RPMI8226 (cell line): ENCODE results near the gene RGS9.
"Not testable (repeated sequence)": the region's sequence is repeated elsewhere in the genome, so short reads cannot be mapped to it uniquely, and the experiment has no call there.

Experiments
- DNase-seq: peaks from one replicate; pipeline ENCODE4 v3.0.0-alpha.2; 2015

The RGS9 gene

DNA sequence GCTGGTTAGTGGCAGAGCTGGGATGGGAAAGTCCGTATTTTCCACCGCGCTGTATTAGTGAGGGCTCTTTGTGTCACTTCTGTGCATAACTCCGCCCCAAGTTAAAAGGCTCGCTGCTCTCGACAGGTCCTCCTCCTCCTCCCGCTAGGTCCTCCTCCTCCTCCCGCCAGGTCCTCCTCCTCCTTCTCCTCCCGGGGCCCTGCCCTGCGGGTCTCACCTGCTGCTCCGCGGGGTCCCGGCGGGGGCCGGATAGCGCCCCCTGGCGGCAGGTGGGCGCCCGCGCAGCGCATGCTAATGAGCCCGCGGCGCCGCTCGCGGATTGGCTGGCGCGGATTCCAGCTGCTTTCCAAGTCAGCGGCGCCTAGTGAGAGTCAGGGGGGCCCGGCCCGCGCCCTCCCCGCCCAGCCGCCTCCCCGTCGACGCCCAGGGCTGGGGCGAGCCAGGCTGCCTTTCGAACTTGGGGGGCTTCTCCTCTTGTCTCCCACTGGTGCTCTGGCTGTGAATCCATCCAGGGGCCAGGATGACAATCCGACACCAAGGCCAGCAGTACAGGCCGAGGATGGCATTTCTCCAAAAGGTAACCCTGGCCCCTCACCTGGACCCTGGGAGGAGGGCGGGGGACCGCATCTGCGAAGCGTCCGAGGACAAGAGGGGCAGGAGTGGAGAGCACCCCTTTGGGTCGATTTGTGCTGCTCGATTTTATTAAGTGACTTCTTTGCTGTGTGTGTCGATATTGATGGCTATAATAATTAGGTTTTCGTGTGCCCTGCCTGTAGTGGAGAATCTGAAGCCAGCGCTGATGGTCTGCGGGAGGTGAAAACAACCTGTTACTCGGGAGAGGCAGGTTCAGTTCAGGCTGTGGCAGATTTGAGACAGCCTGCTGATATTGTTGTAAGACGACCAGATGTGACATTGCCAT is at the start of gene RGS9:
RGS9 (plus strand) TSS at position 350 of the 919 bp plus-strand sequence; CDS start at position 521, 171 bp downstream.
- peak; percentile 89 for DNase-seq

DNA sequence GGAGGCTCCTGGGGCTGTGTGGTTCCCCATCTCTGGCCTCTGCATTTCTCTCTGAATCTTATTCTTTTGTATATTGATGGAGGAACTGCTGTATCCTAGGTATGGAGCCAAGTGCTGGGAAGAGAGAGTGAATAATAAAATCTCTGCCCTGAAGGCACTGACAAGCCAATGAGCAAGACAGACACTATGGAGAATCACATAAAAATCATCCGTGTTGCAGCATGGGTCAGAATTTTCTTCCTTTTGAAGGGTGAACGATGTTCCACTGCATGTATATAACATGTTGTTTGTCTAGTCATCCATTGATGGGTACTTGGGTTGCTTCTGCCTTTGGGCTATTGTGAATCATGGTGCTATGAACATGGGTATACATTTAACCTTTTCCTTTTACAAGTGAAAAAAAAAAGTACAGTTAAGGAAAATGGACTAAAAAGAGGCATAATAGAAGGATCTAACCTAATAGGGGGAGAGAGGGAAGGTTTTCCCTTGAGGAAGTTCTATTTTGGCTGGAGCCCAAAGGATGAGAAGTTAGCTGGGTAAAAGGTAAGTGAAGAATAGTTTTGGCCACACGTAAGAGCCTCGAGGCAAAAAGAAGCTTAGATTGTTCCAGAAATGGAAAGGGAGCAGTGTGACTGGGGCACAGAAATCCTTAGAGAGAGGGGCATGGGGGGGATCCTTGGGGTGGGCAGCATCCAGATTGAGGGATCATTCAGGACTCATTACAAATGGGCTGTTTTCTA is 48.4 kb upstream of the RGS9 start:
- no peak for DNase-seq

DNA sequence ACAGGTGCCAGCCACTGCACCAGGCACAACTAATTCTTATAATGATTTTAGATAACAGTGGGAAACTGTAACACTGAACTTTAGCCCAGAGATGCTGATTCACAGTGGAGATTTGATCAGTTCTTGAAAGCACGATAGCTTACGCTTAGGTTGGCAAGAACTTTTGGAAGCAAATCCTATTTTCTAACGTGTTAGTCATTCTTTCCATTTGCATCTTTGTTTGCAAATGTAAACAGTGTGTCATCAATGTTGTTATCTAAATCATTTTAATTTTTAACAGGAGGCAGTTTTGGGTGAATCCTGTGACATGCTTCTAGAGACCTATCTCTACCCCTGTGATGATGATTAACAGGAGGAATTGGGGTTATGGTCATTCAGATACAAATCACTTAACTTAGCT is 44.9 kb upstream of the RGS9 start:
- DNase-seq: no peak

DNA sequence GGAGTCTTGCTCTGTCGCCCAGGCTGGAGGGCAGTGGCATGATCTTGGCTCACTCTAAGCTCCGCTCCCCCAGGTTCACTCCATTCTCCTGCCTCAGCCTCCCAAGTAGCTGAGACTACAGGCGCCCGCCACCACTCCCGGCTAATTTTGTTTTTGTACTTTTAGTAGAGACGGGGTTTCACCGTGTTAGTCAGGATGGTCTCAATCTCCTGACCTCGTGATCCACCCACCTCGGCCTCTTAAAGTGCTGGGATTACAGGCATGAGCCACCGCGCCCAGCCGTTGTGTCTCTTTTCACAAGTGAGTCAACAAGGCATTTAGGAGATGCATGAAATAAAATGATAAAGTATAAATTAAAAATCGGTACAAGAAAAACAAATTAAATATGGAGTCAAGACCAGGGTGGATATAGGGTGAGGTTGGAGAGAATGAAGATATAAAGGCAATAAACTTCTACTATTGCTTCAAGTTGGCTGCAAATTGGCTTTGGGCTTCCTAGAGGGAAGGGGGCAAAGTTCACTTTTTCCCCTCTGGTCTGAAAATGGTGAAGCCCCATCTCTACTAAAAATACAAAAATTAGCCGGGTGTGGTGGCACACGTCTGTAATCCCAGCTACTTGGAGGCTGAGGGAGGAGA is 44.3 kb upstream of the RGS9 start:
- not testable (repeated sequence) for DNase-seq

DNA sequence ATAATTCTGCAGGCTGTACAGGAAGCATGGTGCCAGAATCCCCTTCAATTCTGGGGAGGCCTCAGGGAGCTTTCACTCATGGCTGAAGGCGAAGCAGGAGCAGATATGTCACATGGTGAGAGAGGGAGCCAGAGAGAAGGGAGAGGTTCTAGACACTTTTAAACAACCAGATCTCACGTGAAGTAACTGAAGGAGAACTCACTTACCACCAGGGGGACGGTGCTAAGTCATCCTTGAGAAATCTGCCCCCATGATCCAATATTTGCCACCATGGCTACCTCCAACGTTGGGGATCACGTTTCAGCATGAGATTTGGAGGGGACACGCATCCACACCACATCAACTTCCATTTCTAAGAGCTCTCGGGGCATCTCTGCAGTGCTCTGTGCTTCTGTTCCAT is 43.2 kb upstream of the RGS9 start:
- no peak for DNase-seq

DNA sequence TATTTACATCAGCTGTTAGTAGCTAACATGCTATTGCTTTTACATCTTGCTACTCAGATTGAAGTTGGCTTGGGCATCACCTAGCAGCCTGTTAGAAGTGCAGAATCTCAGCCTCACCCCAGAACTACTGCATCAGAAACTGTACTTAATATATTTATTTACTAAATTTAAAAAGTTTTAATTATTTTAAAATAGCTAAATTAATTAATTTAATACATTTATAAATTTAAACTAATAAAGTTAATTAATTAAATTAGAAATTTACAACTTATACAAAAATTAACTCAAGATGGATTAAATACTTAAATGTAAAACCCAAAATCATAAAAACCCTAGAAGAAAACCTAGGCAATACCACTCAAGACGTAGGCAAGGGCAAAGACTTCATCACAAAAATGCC is 41.7 kb upstream of the RGS9 start:
- DNase-seq: no peak

DNA sequence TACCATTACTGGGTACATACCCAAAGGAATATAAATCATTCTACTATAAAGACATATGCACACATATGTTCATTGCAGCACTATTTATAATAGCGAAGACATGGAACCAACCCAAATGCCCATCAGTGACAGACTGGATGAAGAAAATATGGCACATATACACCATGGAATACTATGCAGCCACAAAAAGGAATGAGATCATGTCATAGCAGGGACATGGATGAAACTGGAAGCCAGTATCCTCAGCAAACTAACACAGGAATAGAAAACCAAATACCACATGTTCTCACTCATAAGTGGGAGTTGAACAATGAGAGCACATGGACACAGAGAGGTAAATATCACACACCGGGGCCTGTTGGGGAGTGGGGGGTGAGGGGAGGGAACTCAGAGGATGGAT is 40.8 kb upstream of the RGS9 start:
- not testable (repeated sequence) for DNase-seq

DNA sequence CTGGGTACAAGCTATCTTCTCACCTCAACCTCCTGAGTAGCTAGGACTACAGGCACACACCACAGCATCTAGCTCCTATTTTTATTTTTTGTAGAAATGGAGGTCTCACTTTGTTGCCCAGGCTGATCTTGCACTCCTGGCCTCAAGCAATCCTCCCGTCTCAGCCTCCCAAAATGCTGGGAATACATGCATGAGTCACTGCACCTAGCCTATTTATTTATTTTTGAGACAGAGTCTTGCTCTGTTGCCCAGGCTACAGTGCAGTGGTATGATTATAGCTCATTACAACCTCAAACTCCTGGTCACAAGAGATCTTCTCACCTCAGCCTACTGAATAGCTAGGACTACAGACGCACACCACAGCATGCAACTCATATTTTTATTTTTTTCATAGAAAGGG is 40.1 kb upstream of the RGS9 start:
- no peak for DNase-seq

DNA sequence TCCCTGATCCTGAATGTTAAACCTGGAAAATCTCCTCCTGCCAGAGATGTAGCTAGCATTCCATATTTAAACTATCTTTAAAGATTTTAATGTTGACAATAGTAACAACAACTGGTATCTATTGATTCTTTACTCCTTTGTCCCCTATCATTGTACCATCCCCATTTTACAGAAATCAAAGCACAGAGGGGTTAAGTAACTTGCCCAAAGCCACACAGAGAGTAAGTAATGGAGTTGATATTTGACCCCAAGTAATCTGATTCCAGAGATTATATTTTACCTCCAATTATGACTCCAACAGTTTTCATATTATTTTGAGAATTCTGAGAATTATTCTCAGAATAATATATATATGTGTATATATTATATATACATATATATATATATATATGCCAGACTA is 37.7 kb upstream of the RGS9 start:
- DNase-seq: no peak

DNA sequence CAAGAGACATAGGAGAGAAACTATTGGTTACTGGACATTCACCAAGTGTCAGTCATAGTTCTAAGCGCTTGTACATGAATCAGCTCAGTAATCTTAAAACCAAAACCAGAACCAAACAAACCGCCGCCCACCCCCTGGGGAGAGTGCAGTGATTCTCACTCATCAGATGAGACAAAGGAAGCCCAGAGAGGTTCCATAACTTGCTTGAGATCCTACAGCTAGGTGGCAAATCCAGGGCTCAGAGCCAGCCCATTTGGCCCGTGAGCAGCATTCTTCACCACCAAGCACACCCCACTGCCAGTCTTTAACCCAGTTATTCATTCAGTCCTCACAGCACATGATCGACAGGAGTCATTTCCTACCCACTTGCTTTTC is 37.2 kb upstream of the RGS9 start:
- peak; percentile 71 for DNase-seq

DNA sequence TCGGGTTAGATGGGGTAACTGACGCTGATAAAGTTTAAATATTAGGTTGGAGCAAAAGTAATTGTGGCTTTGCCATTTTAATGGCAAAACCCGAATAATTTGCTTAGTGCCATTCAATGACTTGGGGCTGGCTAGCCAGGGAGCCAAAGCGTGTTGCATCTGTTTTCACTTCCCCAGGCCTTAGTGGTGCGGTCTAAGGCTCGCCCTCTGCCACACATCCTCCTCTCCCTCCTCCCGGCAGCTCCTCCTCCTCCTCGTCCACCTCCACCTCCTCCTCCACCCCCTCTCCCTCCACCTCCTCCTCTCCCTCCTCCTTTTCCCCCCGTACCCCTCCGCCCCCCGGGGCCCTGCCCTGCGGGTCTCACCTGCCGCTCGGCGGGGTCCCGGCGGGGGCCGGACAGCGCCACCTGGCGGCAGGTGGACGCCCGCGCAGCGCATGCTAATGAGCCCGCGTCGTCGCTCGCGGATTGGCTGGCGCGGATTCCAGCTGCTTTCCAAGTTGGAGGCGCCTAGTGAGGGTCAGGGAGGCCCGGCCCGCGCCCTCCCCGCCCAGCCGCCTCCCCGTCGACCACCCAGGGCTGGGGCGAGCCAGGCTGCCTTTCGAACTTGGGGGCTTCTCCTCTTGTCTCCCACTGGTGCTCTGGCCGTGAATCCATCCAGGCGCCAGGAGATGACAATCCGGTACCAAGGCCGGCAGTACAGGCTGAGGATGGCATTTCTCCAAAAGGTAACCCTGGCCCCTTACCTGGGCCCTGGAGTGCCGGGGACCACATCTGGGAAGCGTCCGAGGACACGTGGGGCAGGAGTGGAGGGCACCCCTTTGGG is 36.6 kb upstream of the RGS9 start:
- DNase-seq: peak; percentile 95

DNA sequence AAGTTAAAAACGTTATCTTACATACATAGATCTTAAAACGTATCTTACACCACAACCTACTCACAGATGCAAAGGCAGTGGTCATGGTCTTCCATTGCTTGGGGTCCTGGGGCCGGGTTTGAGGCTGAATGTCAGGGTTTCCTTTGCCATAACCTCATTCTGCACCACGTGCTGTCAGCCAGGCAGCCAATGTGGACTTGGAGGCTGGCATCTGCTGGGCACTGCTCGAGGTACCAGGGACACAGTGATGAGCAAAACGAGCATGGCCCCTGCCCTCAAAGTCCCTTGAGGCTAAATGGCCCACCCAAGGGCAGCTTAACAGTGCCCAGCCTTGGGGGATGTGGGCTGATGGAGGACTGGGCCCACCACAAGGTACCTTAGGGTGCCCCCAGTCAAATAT is 35.8 kb upstream of the RGS9 start:
- peak; percentile 38 for DNase-seq

DNA sequence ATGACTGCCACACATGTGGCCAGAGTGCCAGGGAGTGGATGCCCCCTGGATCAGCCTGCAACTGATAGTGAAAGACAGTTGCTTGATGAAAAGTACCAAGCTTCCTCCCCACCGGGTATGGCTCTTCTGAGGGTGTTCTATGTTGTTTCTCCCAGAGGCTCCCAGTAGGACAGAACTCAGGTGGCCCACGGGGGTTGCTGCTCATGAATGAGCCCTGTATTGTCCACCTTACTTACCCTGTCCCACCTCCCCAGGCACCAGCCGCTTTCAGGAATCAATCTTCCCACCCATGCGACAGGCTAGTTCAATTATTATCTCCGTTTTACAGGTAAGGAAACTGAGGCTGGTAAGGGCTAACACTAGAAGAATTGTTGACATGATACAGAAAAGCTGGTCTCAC is 34.9 kb upstream of the RGS9 start:
- no peak for DNase-seq

DNA sequence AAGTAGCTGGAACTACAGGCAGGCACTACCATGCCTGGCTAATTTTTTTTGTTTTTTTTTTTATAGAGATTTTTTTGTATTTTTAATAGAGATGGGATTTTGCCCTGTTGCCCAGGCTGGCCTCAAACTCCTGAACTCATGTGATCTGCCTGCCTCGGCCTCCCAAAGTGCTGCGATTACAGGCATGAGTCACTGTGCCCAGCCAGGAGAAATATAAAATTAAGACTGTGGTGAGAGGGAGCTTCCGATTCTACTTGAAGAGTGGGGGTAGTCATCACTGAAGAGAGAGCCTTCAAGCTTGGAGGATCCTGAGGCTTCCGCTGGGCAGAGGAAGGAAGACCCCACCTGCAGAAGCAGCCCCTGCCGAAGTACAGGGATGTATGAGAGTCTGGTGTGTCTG is 34.4 kb upstream of the RGS9 start:
- DNase-seq: no peak

DNA sequence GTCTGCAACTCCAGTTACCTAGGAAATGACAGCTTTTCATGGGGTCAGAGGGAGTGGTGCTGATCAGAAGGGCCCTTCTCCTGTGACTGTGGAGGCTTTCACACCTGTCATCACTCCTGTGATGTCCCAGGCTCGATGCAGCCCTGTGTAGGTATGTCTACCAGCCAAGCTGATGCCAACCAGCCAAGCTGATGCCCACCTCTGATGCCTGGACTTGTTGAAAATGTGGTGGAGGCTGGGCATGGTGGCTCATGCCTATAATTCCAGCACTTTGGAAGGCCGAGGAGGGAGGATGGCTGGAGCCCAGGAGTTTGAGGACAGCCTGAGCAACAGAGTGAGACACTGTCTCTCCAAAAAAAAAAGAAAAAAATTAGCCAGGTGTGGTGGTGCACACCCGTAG is 33.7 kb upstream of the RGS9 start:
- no peak for DNase-seq

DNA sequence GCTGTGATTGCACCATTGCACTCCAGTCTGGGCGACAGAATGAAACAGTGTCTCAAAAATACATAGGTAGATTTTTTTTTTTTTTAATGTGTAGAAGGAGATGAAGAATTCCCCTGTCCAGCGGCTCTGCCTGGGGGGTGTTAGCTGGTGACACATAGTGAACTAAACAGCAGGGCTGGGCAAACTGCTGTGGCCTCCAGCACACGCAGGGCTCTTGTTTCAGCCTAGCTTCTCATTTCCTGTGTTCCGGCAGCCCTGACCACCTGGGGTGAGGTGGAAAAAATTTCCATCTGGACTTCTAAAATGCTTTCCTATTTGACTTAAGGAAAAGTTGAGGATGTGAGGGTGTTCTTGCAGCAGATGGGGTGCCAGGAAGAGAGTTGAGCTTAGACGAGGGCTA is 33.3 kb upstream of the RGS9 start:
- no peak for DNase-seq

DNA sequence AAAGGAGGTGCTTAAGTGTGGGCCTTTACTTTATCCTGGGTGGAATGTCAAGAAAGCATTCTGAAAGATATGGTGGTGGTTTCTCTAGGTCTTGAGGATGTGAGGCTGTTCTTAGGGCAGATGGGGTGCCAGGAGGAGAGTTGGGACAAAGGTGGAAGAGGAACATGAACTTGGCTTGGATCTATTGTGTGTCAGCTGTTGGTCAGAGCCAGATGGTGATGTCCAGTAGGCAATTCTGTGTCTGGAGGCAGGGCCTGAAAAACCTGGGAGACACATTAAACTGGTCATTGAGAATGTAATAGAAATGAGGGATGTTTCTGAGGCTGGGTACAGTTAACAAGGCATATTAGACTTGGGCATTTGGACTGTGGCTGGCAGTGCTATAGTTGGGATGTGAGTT is 32.6 kb upstream of the RGS9 start:
- DNase-seq: no peak

DNA sequence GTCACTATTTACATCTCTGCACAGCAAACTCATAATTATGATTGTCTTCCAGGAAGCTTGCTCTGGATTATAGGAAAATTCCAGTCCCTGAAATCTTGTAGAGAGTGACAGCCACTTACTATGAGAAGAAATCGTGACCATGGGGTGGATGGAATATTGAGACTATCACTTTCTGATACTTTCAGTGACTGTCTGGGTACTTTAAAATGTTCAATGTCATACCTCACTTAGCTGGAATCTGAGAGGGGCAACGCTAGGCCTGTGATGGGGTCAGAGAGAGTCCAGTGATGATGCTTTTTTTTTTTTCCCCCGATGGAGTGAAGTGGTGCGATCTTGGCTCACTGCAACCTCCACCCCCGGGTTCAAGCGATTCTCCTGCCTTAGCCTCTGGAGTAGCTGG is 32.2 kb upstream of the RGS9 start:
- no peak for DNase-seq

DNA sequence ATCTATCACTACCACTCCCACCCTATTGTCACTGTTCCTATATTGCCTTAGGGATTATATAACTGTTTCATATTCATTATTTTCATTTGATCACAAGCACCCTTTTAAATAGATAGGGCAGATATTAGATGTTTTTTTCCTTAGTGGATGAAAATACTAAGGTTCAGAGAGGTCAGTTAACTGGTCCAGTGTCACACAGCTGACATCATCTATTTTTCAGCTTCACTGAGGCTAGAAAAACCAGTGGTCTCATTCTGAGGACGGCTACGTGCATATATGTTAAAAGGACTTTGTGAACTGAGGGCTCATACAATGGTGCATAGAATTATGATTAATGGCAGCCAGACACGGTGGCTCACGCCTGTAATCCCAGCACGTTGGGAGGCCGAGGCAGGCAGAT is 29.0 kb upstream of the RGS9 start:
- no peak for DNase-seq

DNA sequence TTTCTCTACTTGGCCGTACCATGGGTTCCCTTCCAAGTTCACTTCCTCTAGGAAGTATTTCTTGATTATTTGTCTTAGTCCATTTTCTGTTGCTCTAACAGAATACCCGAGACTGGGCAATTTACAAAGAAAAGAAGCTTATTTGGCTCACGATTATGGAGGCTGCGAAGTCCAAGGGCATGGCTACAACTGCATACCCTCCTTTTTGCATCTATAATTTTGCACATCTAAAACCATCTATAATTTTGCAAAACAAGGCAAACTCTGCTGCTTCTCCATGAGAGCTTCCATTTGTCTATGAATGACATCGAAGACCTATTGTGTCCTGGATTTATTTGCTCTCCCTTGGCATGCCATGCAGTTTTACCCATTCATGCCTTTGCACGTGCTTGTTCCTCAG is 27.6 kb upstream of the RGS9 start:
- no peak for DNase-seq

DNA sequence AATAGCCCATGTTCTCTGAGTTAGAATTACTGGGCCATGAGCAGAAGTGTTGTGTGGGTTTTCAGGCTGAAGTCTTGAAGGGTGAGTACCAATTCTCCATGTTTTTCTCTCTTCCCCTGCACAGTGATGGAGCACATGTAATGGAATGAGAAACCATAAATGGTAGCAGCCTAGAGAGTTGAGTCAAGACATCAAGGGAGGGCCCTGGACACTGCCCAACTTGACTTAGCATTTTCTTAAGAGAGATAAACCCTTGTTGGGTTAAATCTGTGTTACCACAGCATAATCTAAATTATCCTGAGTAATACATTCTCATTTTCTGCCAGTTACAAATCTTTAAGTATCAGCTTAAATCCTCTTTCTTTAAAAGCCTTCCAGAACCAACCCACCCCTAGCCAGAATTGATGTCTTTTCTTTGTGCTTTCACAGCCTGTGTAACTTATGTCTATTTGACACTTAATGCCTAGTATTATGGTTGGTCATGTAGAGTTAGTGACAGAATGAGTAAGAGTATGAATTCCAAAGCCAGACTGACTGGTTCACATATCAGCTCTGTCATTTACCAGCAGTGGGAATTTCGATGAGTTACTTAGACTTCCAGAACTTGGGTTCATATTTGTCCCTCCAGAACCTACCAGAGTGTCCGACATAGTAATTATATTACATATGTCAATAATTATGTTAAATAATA is 27.0 kb upstream of the RGS9 start:
- no peak for DNase-seq

DNA sequence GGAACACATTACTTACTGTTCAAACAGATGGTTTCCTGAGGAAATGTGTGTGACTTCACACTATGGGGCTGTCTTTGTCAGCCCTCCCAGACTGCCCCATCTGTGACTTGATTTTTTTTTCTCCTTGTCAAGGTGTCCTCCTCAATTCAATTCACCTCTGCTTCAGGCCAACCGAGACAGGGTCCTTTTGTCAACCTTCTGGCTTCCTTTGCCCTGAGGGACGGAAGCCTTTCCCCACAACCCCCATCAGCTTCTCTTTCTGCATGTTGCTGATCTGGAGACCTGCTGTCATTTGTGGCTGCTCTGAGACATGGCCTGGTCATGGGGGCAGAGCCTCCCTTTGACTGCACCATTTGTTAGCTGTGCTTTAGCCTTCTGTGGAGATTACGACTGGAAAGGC is 21.3 kb upstream of the RGS9 start:
- no peak for DNase-seq
